Stimulated activated effector memory CD8-positive, alpha-beta T cell treated with anti-CD3 and anti-CD28 coated beads, Interleukin-12 subunit alpha, Interleukin-12 subunit beta, amount 100 ng/mL, for 72 hours (primary cell): ENCODE results near the gene CRLF2.
"Not testable (repeated sequence)": the region's sequence is repeated elsewhere in the genome, so short reads cannot be mapped to it uniquely, and the experiment has no call there.

Experiments used
- ATAC-seq: fragments of 150-1000 bp; cut with Tn5 transposase; 2 replicates; pipeline ENCODE4 v1.10.0; 2021
- DNase-seq, 2 donors: peaks; one replicate each; pipeline ENCODE4 v3.0.0; 2021 to 2022; ENCODE audit warnings: low spot score in 2 of 2
- H3K27ac Mint-ChIP-seq: one replicate; pipeline ENCODE4 v1.8.0; 2022; ENCODE audit warnings: mild to moderate bottlenecking, mixed read lengths
- H3K36me3 Mint-ChIP-seq: one replicate; pipeline ENCODE4 v1.8.0; 2022; ENCODE audit warnings: mild to moderate bottlenecking, mixed read lengths
- H3K4me1 Mint-ChIP-seq: one replicate; pipeline ENCODE4 v1.8.0; 2022; ENCODE audit warnings: mixed read lengths
- H3K4me3 Mint-ChIP-seq: one replicate; pipeline ENCODE4 v1.8.0; 2022; ENCODE audit warnings: mild to moderate bottlenecking, mixed read lengths
- H3K9me3 Mint-ChIP-seq: one replicate; pipeline ENCODE4 v1.8.0; 2022; ENCODE audit warnings: mixed read lengths

Gene CRLF2

GRCh38 chrX:1182211-1182610 is 30.2 kb downstream of the CRLF2 start:
- Mint-ChIP-seq H3K36me3 (no peaks in the 10 kb centered on the region), H3K27ac (no peak overlapping the region), H3K9me3 (no peaks in the 10 kb centered on the region), H3K4me3 (no peak overlapping the region), H3K4me1 (no peaks in the 10 kb centered on the region)
- ATAC-seq (no peak), DNase-seq (no peak)

- H3K4me1 Mint-ChIP-seq, H3K36me3 Mint-ChIP-seq, ATAC-seq, H3K9me3 Mint-ChIP-seq, H3K27ac Mint-ChIP-seq, H3K4me3 Mint-ChIP-seq: not testable (repeated sequence)
- DNase-seq, result peak in 1 of 2 donors; percentile 43
Observed at GRCh38 chrX:1181661-1182060, 30.8 kb downstream of the CRLF2 start.

- DNase-seq (peak in 1 of 2 donors; percentile 26), ATAC-seq (no peak)
- Mint-ChIP-seq H3K36me3 (peaks cover 5% of the 10 kb centered on the region), H3K27ac (no peak overlapping the region), H3K9me3 (no peaks in the 10 kb centered on the region), H3K4me1 (no peaks in the 10 kb centered on the region), H3K4me3 (no peak overlapping the region)
Observed at GRCh38 chrX:1181170-1181569, 31.3 kb downstream of the CRLF2 start.

- Mint-ChIP-seq H3K36me3 (peaks cover 6% of the 10 kb centered on the region), H3K4me1 (no peaks in the 10 kb centered on the region), H3K4me3 (no peak overlapping the region), H3K27ac (no peak overlapping the region), H3K9me3 (no peaks in the 10 kb centered on the region)
- ATAC-seq (no peak), DNase-seq (peak in 1 of 2 donors; percentile 63)
Observed at GRCh38 chrX:1178580-1179057, 33.8 kb downstream of the CRLF2 start.

- H3K36me3 Mint-ChIP-seq, H3K27ac Mint-ChIP-seq, H3K9me3 Mint-ChIP-seq, H3K4me1 Mint-ChIP-seq, H3K4me3 Mint-ChIP-seq: not testable (repeated sequence)
- ATAC-seq (peak; percentile 34), DNase-seq (peak in 1 of 2 donors; percentile 70)
Observed at GRCh38 chrX:1176531-1177320, 35.7 kb downstream of the CRLF2 start.

GRCh38 chrX:1174609-1175545 is 37.6 kb downstream of the CRLF2 start:
- ATAC-seq, H3K9me3 Mint-ChIP-seq, H3K4me1 Mint-ChIP-seq, H3K27ac Mint-ChIP-seq, H3K4me3 Mint-ChIP-seq, H3K36me3 Mint-ChIP-seq: not testable (repeated sequence)
- DNase-seq, result peak in 1 of 2 donors; percentile 52

GRCh38 chrX:1173435-1173834 is 39.0 kb downstream of the CRLF2 start:
- H3K27ac Mint-ChIP-seq, H3K9me3 Mint-ChIP-seq, H3K4me3 Mint-ChIP-seq, ATAC-seq, H3K4me1 Mint-ChIP-seq, H3K36me3 Mint-ChIP-seq: not testable (repeated sequence)
- DNase-seq, result peak in 1 of 2 donors; percentile 47

GRCh38 chrX:1172496-1172895 is 40.0 kb downstream of the CRLF2 start:
- Mint-ChIP-seq H3K36me3 (peaks cover 6% of the 10 kb centered on the region), H3K27ac (no peak overlapping the region), H3K4me1 (no peaks in the 10 kb centered on the region), H3K9me3 (no peaks in the 10 kb centered on the region), H3K4me3 (no peak overlapping the region)
- DNase-seq (peak in 1 of 2 donors; percentile 38), ATAC-seq (no peak)

- not testable (repeated sequence) for H3K4me3 Mint-ChIP-seq, H3K36me3 Mint-ChIP-seq, ATAC-seq, H3K9me3 Mint-ChIP-seq, H3K27ac Mint-ChIP-seq, H3K4me1 Mint-ChIP-seq
- DNase-seq, result peak in 1 of 2 donors; percentile 36
Observed at GRCh38 chrX:1171915-1172314, 40.5 kb downstream of the CRLF2 start.

- no peak overlapping the region for H3K27ac Mint-ChIP-seq
- no peak for ATAC-seq
- H3K4me1 Mint-ChIP-seq, result no peaks in the 10 kb centered on the region
- peak in 1 of 2 donors; percentile 46 for DNase-seq
- H3K4me3 Mint-ChIP-seq, result no peak overlapping the region
- no peaks in the 10 kb centered on the region for H3K9me3 Mint-ChIP-seq
- H3K36me3 Mint-ChIP-seq, result no peaks in the 10 kb centered on the region
Observed at GRCh38 chrX:1170243-1170642, 42.2 kb downstream of the CRLF2 start.

- Mint-ChIP-seq H3K9me3 (no peaks in the 10 kb centered on the region), H3K4me1 (no peaks in the 10 kb centered on the region), H3K27ac (no peak overlapping the region), H3K36me3 (no peaks in the 10 kb centered on the region), H3K4me3 (no peak overlapping the region)
- DNase-seq (peak in 1 of 2 donors; percentile 12), ATAC-seq (no peak)
Observed at GRCh38 chrX:1169189-1169588, 43.3 kb downstream of the CRLF2 start.

GRCh38 chrX:1167918-1168481 is 44.4 kb downstream of the CRLF2 start:
- DNase-seq (no peak), ATAC-seq (no peak)
- Mint-ChIP-seq H3K4me1 (peaks cover 6% of the 10 kb centered on the region), H3K4me3 (no peak overlapping the region), H3K9me3 (no peaks in the 10 kb centered on the region), H3K27ac (no peak overlapping the region), H3K36me3 (no peaks in the 10 kb centered on the region)

GRCh38 chrX:1167466-1167865 is 45.0 kb downstream of the CRLF2 start:
- peak in 1 of 2 donors; percentile 48 for DNase-seq
- no peak for ATAC-seq
- H3K36me3 Mint-ChIP-seq, result no peaks in the 10 kb centered on the region
- H3K4me1 Mint-ChIP-seq, result peaks cover 6% of the 10 kb centered on the region
- H3K4me3 Mint-ChIP-seq, result no peak overlapping the region
- H3K27ac Mint-ChIP-seq, result no peak overlapping the region
- no peaks in the 10 kb centered on the region for H3K9me3 Mint-ChIP-seq

GRCh38 chrX:1165535-1166196 is 46.8 kb downstream of the CRLF2 start:
- H3K4me1 Mint-ChIP-seq, result peaks cover 8% of the 10 kb centered on the region
- no peak overlapping the region for H3K27ac Mint-ChIP-seq
- peaks cover 3% of the 10 kb centered on the region for H3K36me3 Mint-ChIP-seq
- no peaks in the 10 kb centered on the region for H3K9me3 Mint-ChIP-seq
- ATAC-seq (peak; percentile 48), DNase-seq (peak in 1 of 2 donors; percentile 52)
- no peak overlapping the region for H3K4me3 Mint-ChIP-seq
